KMS-11 (cell line): ENCODE results near the gene CD300A.

ENCODE experiments used
- H2AFZ ChIP-seq: fragments of 200-600 bp; sonication (generic); 2 replicates; pipeline ENCODE4 v1.6.1; 2016; ENCODE audit warnings: antibody characterized with exemption, mixed run types, low read depth
- H3K27ac ChIP-seq: fragments of 200-600 bp; sonication (generic); 2 replicates; pipeline ENCODE4 v1.6.1; 2016; ENCODE audit warnings: mild to moderate bottlenecking, mixed run types
- H3K27me3 ChIP-seq: fragments of 200-600 bp; sonication (generic); 2 replicates; pipeline ENCODE4 v1.6.1; 2017; ENCODE audit warnings: mild to moderate bottlenecking, low read depth, mixed run types, moderate library complexity; ENCODE audit not compliant: insufficient read depth
- H3K36me3 ChIP-seq: fragments of 200-600 bp; sonication (generic); 2 replicates; pipeline ENCODE4 v1.6.1; 2017; ENCODE audit warnings: mild to moderate bottlenecking, mixed run types; ENCODE audit not compliant: insufficient read depth
- H3K4me1 ChIP-seq: fragments of 200-600 bp; sonication (generic); 2 replicates; pipeline ENCODE4 v1.6.1; 2016; ENCODE audit warnings: mild to moderate bottlenecking, low read depth, mixed run types; ENCODE audit not compliant: poor library complexity, severe bottlenecking
- H3K4me2 ChIP-seq: fragments of 200-600 bp; sonication (generic); 2 replicates; pipeline ENCODE4 v1.7.0; 2016; ENCODE audit warnings: mild to moderate bottlenecking, mixed run types
- H3K4me3 ChIP-seq: fragments of 200-600 bp; sonication (generic); IDR thresholded peaks from 2 replicates; pipeline ENCODE4 v1.6.1; 2017; ENCODE audit warnings: low read depth, low read length, mixed read lengths; ENCODE audit not compliant: insufficient read depth
- H3K79me2 ChIP-seq: fragments of 200-600 bp; sonication (generic); 2 replicates; pipeline ENCODE4 v1.6.1; 2016; ENCODE audit warnings: low read depth, mixed run types; ENCODE audit not compliant: insufficient read depth
- H3K9ac ChIP-seq: fragments of 200-600 bp; sonication (generic); 2 replicates; pipeline ENCODE4 v1.6.1; 2016; ENCODE audit warnings: mild to moderate bottlenecking, mixed run types
- H4K20me1 ChIP-seq: fragments of 200-600 bp; sonication (generic); 2 replicates; pipeline ENCODE4 v1.6.1; 2016; ENCODE audit warnings: mild to moderate bottlenecking, mixed run types; ENCODE audit not compliant: insufficient read depth
- CTCF ChIP-seq: fragments of 200-600 bp; sonication (generic); conservative IDR thresholded peaks from 2 replicates; pipeline ENCODE4 v1.6.1; 2017; ENCODE audit warnings: low read depth, mild to moderate bottlenecking, antibody characterized with exemption, low read length, moderate library complexity, mixed read lengths

The CD300A gene

DNA sequence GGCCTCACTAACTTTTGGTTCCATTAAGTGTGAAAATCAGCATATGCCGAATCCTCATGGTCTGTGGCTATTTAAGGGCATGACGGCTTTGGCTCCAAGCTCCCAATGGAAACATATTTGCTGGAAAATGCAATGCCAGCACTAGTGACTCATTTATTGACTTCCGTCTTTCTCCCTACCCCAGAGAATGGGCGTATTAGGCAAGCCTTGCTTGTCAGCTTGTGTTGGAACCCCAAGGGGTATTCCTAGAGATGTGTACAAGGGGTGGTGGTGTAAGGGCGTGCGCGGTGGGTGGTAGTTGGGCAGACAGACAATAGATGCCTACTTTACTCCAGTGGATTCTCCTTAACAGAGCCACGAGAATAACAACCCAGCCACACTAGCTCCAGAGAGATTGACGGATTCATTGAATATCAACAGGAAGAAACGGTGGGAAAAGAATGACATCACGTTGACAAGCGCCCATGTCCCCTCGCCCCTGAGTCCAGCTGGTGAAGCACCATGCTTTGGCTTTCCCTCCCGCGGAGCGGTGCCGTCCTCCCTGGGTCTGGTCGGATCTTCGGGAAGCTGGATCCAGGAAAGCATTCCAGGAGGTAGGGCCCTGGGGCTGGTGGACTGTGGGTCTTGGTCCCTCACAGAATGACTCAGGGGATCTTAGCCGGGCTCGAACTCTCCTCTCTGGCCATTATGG, 54.5 kb downstream of the CD300A start:
- H3K4me2 ChIP-seq, result no peak overlapping the region

DNA sequence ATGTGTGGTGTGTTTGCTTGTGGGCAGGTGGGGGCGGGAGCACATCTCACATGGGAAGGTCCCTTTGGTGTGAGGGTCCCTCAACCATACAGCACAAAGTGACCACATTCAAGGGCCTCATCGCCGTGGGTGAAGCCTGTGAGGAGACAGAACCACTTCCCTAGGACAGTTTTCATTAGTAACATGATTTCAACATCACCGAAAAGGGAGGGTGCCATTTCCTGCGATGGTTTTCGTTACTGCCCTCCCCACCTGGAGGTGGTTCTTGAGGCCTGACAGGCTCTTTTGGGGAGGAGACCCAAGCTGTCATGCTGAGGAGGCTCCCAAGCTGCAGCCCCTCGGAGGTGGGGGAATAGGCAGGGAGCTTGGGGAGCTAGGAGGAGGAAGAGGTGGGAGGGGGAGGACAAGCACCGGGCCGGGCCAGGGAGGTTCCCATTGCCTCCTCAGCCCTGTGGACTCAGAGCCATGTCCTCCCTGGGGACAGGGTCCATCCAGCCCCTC, 55.3 kb downstream of the CD300A start:
- H3K4me3 ChIP-seq, result no peak overlapping the region
- no peak overlapping the region for H3K4me2 ChIP-seq
- no peaks in the 10 kb centered on the region for H3K36me3 ChIP-seq
- no peak overlapping the region for H3K9ac ChIP-seq
- H2AFZ ChIP-seq, result no peak overlapping the region
- H3K27me3 ChIP-seq, result peaks cover 69% of the 10 kb centered on the region
- TF ChIP-seq CTCF, result no peak
- no peaks in the 10 kb centered on the region for H4K20me1 ChIP-seq
- H3K27ac ChIP-seq, result no peak overlapping the region
- no peaks in the 10 kb centered on the region for H3K79me2 ChIP-seq
- H3K4me1 ChIP-seq, result no peaks in the 10 kb centered on the region

More for the DNA sequence above, 54.5 kb downstream of the CD300A start:
- TF ChIP-seq CTCF, result no peak
- H3K4me3 ChIP-seq, result no peak overlapping the region
- peaks cover 61% of the 10 kb centered on the region for H3K27me3 ChIP-seq
- no peaks in the 10 kb centered on the region for H3K4me1 ChIP-seq
- no peak overlapping the region for H3K27ac ChIP-seq
- no peaks in the 10 kb centered on the region for H4K20me1 ChIP-seq
- H3K9ac ChIP-seq, result no peak overlapping the region
- no peaks in the 10 kb centered on the region for H3K36me3 ChIP-seq
- no peak overlapping the region for H2AFZ ChIP-seq
- no peaks in the 10 kb centered on the region for H3K79me2 ChIP-seq

- Histone ChIP-seq H3K27me3 (peaks cover 77% of the 10 kb centered on the region), H3K4me3 (no peak overlapping the region), H3K9ac (no peak overlapping the region), H3K79me2 (no peaks in the 10 kb centered on the region), H3K4me2 (no peak overlapping the region), H2AFZ (no peak overlapping the region), H3K27ac (no peak overlapping the region), H3K4me1 (no peaks in the 10 kb centered on the region), H3K36me3 (no peaks in the 10 kb centered on the region), H4K20me1 (no peaks in the 10 kb centered on the region)
- no peak for TF ChIP-seq CTCF
Observed at GRCh38 chr17:74522381-74523105, 56.1 kb downstream of the CD300A start.

GRCh38 chr17:74523308-74523707, 56.9 kb downstream of the CD300A start:
- no peak overlapping the region for H3K9ac ChIP-seq
- no peak overlapping the region for H3K4me3 ChIP-seq
- peaks cover 84% of the 10 kb centered on the region for H3K27me3 ChIP-seq

More at GRCh38 chr17:74523308-74523707, 56.9 kb downstream of the CD300A start:
- H3K79me2 ChIP-seq, result no peaks in the 10 kb centered on the region
- no peak for TF ChIP-seq CTCF
- no peaks in the 10 kb centered on the region for H4K20me1 ChIP-seq
- no peaks in the 10 kb centered on the region for H3K36me3 ChIP-seq
- H3K4me1 ChIP-seq, result no peaks in the 10 kb centered on the region
- H2AFZ ChIP-seq, result no peak overlapping the region
- no peak overlapping the region for H3K27ac ChIP-seq
- H3K4me2 ChIP-seq, result no peak overlapping the region
